CMK (cell line): ENCODE results near the gene NFKBIZ.
"Not testable (repeated sequence)": the region's sequence is repeated elsewhere in the genome, so short reads cannot be mapped to it uniquely, and the experiment has no call there.

ENCODE experiments used
- DNase-seq: peaks from one replicate; pipeline ENCODE4 v3.0.0-alpha.2; 2010; ENCODE audit warnings: low read depth

The NFKBIZ gene

DNA sequence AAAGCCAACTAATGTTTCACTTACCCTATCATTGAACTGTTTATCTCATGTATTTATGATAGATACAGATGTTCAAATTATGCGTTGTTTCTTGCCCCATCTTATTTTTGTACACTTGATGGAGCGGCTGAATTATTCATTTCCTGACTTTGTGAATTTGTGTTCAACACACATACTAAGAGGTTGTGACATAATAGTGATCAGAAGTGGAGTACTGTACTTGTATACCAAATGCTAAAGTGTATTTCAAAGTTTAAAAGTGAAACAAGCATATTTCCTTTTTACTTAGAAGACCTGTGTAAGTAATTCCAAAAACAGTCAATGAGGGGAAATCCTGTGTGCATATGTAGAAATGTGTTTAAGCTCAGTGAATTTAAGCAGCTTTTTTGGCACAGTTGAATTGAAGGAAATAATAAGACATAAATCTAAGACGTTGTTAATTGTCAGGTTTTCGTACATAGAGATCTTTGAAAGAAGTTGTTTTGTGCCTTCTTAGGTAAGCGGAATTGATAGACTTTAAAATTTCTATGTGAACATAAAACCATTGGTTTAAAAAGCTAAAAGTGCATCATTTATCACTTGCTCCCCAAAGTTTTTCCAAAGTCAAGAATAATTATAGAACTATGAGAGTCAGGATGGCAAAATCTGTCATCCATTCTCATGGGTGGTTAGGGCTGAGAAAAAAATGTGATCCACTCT, 1.9 kb downstream of the NFKBIZ start:
- DNase-seq: no peak

DNA sequence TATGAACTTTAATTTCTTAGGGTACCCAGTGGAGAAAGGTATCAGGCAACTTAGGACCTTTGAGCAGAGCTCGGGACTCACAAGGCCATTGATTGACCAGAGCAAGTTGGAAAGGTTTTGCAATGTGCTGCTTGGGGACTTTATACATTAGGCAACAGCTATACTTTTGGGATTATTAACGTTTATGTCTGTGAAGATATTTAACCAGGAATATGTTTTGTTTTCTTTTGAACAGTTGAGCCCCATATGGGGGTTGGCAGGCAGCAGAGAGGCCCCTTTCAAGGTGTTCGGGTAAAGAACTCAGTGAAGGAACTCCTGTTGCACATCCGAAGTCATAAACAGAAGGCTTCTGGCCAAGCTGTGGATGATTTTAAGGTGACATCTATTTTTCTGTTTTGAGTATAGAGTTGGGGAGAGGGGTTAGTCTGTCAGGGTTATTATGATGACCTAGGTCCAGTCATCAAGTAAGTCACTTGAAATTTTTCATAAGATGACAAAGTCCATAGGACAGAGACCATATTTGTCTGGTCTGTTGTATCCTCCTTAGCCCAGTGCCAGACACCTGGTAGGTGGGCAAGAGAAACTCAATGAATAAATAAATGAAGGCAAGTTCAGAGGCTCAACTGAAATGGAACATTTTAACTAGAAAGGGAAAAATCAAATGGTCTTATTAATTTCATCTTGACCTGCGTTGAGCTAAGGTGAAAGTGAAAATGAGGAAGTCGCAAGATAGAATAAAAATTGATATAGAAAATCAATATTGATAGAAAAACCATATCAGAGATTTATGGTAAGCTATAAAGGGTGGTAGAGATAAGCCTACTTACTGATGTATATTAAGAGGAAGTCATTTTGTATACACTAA, 2.8 kb downstream of the NFKBIZ start:
- no peak for DNase-seq

DNA sequence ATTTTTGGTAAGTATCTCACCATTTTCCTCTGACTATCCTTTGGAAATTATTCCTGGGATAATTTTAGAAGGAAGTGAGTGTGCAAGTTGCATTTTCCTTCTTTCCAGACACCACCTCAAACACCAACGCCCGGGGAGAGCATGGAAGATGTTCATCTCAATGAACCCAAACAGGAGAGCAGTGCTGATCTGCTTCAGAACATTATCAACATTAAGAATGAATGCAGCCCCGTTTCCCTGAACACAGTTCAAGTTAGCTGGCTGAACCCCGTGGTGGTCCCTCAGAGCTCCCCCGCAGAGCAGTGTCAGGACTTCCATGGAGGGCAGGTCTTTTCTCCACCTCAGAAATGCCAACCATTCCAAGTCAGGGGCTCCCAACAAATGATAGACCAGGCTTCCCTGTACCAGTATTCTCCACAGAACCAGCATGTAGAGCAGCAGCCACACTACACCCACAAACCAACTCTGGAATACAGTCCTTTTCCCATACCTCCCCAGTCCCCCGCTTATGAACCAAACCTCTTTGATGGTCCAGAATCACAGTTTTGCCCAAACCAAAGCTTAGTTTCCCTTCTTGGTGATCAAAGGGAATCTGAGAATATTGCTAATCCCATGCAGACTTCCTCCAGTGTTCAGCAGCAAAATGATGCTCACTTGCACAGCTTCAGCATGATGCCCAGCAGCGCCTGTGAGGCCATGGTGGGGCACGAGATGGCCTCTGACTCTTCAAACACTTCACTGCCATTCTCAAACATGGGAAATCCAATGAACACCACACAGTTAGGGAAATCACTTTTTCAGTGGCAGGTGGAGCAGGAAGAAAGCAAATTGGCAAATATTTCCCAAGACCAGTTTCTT, 3.9 kb downstream of the NFKBIZ start:
- DNase-seq: no peak

DNA sequence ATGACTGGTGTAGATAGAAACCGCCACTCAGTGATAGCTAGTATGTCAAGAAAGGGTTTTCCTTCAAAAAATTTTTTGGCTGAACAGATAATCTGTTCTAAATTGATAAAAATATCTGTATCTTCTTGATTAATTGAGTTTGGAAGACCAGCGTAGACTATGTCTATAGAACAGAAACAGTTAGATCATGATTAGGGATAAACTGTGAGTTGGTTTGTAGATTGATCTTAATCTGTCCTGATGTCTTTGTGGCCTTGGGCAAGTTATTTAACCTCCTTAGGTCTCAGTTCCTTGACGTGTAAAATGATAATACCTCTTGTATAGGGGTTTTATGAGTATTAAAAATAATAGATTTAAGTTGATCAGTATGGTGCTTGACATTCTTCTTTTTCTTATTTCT, 4.7 kb downstream of the NFKBIZ start:
- DNase-seq: no peak

DNA sequence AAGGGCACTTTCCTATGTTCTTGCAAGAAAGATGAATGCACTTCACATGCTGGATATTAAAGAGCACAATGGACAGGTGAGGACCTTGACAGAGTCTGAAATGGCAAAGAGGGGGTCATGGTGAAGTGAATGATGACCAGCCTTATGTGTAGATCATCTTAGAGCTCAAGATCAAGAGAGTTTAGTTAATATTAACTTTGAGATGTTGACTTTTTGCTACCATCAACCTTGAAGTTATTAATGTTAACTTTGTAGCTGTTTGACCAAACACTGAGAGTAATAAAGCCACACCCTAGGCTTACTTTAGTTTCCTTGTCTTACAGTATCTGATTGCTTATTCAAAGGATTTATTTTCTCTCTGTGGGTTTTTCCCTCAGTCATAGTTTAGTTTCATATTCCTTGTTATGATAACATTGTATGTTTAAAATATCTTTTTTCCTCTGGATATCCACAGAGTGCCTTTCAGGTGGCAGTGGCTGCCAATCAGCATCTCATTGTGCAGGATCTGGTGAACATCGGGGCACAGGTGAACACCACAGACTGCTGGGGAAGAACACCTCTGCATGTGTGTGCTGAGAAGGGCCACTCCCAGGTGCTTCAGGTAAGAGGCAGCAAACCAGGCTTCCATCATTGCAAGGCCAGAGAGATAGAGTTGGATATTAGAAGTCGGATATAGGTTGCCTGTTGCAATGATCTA, 5.4 kb downstream of the NFKBIZ start:
- no peak for DNase-seq

DNA sequence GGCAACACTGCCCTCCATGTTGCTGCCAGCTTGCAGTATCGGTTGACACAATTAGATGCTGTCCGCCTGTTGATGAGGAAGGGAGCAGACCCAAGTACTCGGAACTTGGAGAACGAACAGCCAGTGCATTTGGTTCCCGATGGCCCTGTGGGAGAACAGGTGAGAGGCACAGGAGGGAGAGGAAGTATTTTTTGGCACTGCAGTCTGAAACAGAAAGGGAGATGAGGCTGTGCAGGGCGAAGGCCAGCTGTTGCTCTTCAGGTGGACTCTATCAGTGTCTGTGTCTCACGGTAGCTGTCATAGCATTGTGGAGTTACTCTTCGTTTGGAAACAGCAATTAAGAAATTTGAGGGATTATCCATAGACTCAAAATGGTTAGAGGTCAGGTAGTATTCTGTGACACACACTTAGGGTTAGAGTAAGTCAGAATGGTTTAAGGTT, 8.0 kb downstream of the NFKBIZ start:
- no peak for DNase-seq

DNA sequence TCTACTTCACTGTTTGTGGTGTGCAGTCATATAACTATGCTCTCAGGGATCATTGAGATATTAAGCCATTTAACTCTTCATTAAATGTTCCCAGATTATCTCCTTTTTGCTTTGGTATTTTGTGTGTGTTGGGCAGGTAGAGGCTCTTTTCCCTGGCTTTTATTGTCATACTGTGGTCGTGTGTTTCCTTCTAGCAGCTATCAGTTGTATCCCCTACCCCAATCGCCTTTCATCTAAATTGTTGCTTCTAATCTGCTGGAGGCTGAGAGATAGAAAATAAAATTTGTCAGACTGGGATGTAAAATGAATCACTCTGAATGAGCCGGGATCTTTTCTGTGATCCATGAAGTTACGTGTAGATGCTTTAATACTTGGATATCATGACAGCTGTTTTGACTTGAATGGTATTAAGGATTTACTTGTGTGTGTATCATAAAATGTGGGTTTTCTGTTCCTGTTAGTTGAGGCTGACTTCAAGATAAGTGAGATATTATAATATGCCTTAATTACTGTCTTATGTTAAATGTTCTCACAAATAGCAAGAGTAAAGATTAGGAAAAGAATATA, 9.2 kb downstream of the NFKBIZ start:
- no peak for DNase-seq

DNA sequence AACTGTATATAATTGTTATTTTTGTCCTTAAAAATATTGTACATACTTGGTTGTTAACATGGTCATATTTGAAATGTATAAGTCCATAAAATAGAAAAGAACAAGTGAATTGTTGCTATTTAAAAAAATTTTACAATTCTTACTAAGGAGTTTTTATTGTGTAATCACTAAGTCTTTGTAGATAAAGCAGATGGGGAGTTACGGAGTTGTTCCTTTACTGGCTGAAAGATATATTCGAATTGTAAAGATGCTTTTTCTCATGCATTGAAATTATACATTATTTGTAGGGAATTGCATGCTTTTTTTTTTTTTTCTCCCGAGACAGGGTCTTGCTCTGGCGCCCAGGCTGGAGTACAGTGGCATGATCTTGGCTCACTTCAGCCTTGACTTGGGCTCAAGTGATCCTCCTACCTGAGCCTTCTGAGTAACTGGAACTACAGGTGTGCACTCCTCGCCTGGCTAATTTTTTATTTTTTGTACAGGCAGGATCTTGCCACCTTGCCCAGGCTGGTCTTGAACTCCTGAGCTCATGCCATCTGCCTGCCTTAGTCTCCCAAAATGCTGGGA, 10.7 kb downstream of the NFKBIZ start:
- DNase-seq: no peak

DNA sequence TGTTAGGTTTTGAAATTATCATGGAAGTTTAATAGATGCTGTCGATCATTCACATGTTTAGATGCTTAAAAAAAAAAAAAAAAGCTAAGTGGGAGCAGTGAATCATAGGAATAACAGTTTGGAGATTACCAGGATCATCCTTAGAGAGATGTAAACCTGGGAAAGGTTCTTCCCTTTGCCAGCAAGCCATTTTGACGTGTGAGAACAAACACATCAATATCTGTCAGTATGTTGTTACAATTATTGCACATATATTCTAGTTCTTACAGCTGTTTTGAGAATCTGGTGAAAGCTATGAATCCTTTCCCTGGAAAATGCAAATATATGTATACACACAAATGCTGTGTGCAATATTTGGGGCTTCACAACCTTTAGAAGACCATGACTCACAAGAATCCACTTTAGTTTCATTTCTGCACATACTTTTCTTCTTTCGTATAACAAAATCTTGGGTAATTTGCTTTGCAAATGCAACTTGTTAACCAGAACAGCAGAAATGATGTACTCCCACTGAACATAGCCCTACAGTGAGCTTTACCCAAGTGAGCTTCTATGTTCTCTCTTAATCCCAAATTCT, 12.0 kb downstream of the NFKBIZ start:
- no peak for DNase-seq

DNA sequence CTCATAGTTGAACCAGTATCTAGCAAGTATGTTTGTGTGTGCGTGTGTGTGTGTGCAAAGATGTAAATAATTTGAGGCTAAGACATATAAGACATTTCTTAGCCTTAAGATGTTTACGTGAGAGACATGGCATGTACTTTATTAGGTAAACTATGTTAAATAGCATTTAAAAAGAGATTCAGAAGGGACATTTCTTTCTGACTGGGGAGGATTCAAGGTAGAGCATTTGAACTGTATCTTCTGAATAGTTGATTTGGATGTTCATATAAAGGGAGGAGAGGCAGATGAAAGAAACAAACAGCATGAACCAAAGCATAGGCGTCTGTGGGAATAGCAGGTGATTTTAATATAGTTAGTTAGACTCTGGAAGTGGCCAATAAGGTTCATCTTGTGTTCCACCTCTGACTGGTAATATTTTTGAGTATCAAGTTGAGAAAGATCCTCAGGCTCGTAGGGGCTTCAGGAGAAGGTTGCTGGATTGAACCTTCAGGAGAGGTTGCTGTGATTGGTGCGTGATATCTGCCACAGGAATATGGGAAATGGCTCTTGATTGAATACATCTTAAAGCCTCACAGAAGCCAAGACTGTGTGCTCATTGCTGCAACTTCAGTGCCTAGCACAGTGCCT, 12.6 kb downstream of the NFKBIZ start:
- DNase-seq: no peak

DNA sequence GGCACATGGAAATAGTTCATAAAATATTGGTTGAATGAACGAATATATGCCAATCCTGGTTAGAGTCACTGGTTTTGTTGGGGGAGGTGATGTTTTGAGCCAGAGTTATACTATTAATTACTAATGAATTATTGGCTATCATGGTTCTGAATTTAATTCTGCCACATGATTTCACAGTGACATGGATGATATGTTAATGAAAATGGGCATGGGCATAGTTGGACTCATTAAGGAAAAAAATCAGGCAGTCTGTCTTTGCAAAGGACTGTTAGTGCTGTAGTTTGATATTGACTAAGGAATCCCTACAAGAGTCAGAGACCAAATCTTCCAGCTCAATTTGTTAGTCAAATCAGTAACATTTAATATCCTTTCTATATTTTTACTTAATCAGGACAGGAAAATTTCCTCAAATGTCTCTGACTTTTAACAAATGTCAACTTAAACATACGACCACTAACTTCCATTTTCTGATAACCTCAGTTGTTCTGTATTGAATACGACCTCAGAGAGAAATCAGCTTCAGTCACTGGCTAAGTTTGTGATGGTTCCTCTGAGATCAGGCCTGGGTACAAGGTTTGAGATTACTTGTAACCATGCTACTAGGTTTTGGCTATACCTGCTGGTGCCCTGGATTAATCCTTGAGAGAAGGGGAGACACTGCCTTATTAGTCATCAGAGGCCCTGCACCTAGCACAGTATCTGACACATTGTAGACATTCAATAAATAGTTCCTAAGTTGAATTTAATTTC, 13.3 kb downstream of the NFKBIZ start:
- DNase-seq: no peak

DNA sequence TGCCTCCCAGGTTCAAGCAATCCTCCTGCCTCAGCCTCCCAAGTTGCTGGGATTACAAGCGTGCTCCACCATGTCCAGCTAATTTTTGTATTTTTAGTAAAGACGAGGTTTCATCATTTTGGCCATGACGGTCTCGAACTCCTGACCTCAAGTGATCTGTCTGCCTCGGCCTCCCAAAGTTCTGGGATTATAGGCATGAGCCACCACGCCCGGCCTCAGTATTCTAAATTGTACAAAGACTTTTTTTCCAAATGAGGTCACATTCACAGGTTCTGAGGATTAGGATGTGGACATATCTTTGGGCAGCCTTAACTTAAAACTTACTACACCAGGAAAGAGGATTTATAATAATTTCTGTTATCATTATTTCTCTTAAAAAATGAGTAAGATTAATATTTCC, 15.6 kb downstream of the NFKBIZ start:
- not testable (repeated sequence) for DNase-seq

DNA sequence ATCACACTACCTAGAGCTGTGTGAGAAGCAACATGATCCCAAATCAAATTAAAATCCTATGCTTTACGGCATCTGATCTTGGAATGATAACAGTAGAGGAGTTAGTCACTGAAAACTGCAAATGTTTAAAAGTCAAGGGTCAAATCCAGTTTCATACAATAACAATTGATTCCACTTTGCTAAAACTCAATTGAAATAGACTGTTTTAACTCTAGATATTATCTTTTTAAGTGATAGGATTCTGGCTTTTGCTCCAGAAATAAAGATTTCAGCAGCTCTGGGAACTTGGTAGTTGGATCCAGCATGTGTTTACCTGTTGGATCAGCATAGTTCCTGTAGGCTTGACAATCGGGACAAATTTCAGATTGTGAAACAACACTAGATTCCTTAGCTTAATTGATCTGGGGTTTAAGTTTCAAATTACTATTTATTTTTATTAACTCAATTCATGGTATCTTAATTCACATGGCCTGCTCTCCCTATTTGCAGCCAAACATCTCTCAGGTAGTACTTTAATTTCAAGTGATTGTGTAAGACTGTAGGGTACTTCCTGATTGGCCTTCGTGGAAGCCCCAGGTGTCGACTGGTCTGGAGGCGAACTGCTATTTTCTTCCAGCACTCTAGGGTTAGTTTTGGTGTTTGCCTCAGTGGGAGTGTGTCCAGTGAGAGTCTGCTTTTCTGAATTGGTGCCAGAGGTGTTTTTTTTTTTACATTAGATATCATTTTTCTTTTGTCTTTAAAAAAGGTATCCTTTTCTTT, 16.6 kb downstream of the NFKBIZ start:
- DNase-seq: no peak

DNA sequence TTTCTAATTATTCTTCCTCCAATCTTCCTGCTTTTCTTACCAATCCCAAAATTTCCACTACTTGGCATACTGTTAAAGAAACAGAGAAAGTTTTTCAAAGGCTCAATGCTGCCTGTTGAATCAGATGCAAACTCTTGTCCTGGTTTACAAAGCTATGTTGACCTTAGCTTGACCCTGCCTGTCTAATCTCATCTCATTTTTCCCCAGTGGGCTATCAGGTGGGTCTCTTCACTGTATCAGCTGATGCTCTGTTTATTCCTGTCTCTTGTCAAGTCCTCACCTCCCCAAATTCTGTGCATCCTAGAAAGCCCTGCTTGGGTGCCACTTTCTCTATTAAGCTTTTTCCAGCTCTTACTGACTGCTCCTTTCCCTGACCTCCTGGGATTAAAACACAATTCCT, 18.2 kb downstream of the NFKBIZ start:
- DNase-seq: no peak

DNA sequence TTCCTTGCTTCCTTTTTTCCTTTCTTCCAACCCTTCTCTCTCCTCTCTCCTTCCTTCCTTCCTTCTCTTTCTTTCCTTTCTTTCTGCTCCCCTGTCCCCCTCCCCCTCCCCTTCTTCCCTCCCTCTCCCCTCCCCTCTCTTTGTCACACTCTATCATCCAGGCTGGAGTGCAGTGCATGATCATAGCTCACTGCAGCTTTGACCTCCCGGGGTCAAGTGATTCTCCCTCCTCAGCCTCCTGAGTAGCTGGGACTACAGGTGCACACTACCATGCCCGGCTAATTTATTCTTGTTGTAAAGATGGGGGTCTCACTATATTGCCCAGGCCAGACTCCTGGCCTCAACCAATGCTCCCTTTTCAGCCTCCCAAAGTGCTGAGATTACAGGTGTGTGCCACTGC, 18.7 kb downstream of the NFKBIZ start:
- no peak for DNase-seq

DNA sequence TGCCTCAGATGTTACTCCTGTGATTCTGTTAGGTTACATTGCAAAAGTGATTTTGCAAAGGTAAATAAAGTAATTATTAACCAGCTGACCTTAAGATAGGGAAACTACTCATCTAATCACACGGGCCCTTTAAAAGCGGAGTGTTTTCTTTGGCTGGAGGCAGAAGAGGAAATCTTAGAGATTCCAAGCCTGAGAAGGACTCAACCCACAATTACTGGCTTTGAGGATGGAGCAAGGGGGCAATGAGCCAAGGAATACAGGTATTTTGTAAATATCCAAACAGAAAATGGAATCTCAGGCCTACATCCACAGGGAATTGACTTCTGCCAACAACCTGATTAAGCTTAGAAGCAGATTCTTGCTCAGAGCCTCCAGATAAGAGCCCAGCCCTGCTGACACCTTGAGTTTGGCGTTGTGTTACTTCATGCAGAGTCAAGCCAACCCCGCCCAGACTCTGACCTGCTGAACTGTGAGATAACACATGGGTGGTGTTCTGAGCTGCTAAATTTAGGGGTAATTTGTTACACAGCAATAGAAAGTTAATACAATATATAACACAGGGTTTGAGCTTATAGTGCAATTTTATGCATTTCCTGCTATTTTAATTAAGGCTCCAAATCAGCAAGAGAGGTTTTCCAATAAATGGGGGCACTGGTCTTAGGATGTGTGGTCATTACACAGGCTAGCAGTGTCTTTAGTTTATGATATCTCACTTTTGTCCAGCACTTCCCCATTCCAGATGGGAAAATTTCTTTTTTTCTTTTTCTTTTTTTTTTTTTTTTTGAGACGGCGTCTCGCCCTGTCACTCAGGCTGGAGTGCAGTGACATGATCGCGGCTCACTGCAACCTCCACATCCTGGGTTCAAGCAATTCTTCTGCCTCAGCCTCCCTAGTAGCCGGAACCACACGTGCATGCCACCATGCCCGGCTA, 19.5 kb downstream of the NFKBIZ start:
- no peak for DNase-seq

DNA sequence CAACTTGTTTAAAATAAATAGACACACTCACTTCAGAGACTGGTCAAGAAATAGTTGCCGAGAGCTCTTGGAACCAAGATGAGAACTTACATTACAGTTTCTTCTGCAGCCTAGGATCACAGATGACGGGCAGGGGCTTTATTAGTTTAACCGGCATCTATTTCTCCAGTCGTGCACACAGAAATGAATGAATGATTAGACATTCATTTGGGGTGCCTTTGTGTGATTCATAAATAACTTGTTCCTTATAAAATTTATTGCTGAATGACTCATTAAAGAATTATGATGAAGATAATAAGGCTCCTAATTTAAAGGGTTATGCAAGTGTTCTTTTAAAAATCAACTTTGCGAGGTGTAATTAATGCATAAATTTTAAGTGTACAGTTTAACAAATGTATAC, 20.8 kb downstream of the NFKBIZ start:
- DNase-seq: no peak

DNA sequence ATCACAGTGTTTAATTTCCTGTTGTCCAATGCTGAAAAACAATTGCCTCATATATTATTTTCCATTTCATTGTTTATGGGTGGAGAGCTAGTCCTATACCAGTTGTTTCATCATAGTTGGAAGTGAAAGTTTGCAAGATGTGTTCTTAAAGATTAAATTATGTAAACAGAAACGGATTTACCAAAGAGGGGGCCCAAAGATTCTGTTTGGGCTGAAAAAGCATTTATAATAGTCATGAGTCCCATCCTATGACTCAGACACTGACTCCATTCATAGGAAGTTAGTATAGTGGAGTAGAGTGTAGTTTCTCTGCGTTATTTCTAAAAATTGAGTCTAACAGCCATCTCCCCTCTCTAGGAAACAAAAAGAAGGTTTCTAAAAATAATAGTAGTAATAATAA, 24.3 kb downstream of the NFKBIZ start:
- DNase-seq: no peak
